GM21576 (cell line): ENCODE measurements around the gene EPM2AIP1.
"Not testable (repeated sequence)": the region's sequence is repeated elsewhere in the genome, so short reads cannot be mapped to it uniquely, and the experiment has no call there.

Experiments used
- ATAC-seq: cut with Tn5 transposase; IDR thresholded peaks from one replicate; pipeline ENCODE4 v1.9.1; 2021; ENCODE audit warnings: mild to moderate bottlenecking, moderate library complexity; ENCODE audit not compliant: unreplicated experiment

The EPM2AIP1 gene

DNA sequence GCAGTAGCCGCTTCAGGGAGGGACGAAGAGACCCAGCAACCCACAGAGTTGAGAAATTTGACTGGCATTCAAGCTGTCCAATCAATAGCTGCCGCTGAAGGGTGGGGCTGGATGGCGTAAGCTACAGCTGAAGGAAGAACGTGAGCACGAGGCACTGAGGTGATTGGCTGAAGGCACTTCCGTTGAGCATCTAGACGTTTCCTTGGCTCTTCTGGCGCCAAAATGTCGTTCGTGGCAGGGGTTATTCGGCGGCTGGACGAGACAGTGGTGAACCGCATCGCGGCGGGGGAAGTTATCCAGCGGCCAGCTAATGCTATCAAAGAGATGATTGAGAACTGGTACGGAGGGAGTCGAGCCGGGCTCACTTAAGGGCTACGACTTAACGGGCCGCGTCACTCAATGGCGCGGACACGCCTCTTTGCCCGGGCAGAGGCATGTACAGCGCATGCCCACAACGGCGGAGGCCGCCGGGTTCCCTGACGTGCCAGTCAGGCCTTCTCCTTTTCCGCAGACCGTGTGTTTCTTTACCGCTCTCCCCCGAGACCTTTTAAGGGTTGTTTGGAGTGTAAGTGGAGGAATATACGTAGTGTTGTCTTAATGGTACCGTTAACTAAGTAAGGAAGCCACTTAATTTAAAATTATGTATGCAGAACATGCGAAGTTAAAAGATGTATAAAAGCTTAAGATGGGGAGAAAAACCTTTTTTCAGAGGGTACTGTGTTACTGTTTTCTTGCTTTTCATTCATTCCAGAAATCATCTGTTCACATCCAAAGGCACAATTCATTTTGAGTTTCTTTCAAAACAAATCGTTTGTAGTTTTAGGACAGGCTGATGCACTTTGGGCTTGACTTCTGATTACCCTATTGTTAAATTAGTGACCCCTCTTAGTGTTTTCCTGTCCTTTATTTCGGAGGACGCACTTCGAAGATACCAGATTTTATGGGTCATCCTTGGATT is 674 bp upstream of the EPM2AIP1 start, which contains the start of gene MLH1:
Gene MLH1, plus strand, starts transcription at position 193 of the 958 bp plus-strand sequence. Its CDS starts 30 bp downstream, at position 223.
- peak; percentile 91 for ATAC-seq

DNA sequence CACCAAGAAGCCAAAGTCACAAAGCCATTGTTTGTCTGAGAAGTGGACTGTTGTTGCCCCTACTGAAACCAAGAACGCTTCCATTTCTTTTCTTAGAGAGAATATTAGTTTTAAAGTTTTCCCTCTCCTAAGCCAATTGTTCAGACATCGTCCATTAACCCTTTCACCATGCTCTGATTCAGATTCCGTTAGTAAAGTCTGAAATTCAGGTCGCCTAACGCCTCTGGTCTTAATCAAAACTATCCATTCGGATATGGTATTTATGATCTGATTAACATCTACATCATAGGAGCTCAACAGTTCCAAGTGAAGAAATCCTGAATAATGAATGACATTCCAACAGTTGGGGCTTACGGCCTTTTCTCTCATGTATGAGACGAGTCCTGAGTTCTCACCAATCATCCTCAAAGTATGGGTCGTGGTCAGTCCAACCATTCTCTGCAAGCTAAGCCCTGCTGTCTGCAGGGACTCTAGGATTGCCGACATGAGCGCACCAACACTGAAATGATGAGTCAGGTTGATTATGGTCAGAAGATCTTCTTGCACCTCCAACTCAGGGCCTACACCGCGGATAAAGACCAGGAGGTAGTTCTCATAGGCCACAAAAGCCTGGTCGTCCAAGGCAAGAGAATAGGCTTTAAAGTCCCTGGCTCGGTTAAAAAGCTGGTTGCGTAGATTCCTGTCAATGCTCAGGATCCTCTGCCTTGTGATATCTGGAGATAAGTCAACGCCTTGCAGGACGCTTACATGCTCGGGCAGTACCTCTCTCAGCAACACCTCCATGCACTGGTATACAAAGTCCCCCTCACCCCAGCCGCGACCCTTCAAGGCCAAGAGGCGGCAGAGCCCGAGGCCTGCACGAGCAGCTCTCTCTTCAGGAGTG is 767 bp downstream of the EPM2AIP1 start:
- ATAC-seq = no peak

DNA sequence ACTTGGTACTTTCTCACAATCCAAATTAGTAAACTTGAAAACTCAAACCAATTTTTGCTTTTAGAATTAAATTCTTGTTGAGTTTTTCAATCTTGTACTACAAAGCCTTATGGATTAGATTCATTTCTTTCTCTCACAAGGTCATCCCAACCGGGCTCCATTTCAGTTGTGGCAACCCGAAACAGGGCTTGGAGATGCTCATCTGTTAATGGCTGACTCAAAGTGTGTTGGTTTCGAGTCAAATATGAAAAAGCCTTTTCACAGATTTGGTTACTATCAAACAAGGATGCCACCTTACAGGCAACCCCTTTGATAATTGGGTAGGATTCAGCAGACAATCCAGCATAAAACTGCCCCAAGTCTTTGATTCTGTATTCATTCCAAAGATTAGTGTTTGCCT is 1.8 kb downstream of the EPM2AIP1 start:
- ATAC-seq = no peak

DNA sequence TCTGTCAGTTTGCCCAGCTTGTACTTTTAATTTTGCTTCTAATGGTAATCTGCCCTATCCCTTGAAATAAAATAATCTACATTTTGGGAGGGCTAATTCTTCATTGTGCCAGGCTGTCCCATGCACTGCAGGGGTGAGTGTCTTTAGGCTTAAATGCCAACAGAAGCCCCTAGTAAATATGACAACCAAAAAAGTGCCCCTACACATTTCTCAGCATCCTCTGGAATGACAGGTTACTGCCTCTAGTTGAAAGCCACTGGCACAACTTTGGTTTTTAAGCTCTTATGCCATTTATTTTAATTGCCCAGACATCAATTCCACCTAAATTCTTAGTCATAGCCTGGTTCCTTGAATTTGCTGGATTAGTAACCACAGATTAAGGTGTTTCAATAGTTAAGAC is 3.4 kb downstream of the EPM2AIP1 start:
- no peak for ATAC-seq

DNA sequence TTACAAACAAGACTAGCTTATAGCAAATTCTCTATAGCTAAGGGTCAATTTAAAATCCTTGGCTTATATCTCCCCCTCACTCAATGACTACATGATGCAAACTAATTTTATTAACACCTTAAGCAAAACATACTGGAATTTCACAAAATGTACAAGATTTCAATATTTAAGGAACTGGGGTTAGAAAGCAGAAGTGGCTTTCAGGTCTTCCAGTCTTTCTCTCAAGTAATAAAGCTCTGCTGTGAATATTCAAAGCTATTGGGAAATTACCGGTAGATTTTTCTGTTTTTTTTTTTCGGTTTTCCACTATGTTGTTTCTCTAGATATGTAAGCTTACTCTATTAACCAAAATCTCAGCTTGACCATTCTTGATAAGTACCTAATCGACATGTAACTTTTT is 3.9 kb downstream of the EPM2AIP1 start:
- no peak for ATAC-seq

DNA sequence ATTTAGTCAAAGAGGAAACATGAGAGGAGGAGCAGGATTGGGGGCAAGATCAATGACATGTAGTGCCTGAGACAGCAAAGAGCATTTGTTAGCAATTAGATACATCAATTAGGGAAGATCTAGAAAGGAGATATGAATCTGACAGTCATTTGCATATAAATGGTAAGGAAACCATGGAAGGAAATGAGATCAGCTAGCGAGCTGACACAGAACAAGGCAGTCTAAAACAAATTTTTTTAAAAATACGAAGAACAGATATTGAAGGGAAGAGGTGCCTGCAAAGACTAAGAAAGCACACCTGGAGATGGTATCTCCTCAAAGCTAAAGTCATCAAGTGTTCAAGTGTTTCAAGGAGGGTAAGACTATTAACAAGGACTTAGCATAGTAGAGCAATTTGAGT is 4.6 kb downstream of the EPM2AIP1 start:
- ATAC-seq = no peak

GRCh38 chr3:36981006-36981405 is 11.9 kb downstream of the EPM2AIP1 start:
- ATAC-seq = no peak

DNA sequence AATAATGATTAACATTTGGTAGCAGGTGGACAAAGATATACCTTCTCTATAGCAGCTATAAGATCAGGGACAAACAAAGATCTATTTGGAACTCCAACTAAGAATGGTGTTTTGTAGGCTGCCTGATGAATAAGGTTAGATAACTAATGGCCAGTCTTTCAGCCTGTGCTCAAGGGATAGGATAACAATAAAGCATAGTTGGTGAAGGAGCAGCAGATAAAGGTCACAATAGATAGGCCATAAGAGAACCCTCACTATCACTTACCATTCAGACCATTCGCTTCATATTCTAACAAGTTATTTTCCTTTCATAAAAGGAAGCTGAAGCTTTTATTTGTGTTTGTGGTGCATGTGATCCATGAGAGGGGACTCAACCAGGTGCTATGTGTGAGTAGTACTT is 19.8 kb downstream of the EPM2AIP1 start:
- ATAC-seq = no peak

GRCh38 chr3:36972163-36972562 is 20.8 kb downstream of the EPM2AIP1 start:
- ATAC-seq = no peak

- peak; percentile 99 for ATAC-seq
Observed at GRCh38 chr3:36969540-36970432, 23.1 kb downstream of the EPM2AIP1 start.

- no peak for ATAC-seq
Observed at GRCh38 chr3:36969085-36969484, 23.8 kb downstream of the EPM2AIP1 start.

DNA sequence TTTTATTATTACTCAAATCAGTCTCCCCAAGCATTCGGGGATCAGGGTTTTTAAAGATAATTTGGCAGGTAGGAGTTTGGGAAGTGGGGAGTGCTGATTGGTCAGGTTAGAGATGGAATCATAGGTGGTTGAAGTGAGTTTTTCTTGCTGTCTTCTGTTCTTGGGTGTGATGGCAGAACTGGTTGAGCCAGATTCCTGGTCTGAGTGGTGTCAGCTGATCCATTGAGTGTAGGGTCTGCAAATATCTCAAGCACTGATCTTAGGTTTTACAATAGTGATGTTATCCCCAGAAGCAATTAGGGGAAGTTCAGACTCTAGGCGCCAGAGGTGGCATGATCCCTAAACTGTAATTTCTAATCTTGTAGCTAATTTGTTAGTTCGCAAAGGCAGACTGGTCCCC is 27.5 kb downstream of the EPM2AIP1 start:
- no peak for ATAC-seq

DNA sequence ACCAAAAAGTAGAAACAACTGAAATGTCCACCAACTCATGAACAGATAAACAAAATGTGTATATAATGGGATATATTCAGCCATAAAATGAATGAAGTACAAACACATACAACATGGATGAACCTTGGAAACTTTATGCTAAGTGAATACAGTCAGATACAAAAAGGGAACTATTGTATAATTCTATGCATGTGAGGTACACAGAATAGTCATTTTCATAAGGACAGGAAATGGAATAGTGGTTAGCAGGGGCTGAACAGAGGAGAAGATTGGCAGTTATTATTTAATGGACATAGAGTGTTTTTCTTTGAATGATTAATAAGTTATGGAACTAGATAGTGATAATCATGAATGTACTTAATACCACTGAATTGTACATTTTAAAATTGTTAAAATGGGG is 28.1 kb downstream of the EPM2AIP1 start:
- ATAC-seq = no peak

DNA sequence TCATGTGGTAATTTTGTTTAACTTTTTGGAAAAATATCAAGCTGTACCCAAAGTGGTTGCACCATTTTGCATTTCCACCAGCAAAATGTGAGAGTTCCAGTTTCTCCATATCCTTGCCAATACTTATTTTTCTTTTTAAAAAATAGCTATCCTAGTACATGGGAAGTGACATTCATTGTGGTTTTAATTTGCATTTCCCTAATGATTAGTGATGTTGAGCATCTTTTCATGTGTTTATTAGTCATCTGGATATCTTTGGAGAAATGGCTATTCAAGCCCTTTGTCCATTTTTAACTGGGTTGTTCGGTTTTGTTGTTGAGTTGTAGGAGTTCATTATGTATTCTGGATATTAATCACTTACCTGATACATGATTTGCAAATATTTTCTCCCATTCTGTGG is 28.6 kb downstream of the EPM2AIP1 start:
- ATAC-seq = no peak

DNA sequence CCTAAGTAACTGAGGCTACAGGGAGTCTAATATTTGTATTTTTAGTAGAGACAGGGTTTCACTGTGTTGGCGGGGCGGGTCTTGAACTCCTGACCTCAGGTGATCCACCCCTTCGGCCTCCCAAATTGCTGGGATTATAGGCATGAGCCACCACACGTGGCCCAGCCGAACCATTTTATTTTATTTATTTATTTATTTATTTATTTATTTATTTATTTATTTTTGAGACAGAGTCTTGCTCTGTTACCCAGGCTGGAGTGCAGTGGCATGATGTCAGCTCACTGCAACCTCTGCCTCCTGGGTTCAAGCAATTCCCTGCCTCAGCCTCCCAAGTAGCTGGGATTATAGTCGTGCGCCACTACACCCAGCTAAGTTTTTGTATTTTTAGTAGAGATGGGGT is 29.9 kb downstream of the EPM2AIP1 start:
- not testable (repeated sequence) for ATAC-seq

GRCh38 chr3:36960502-36960901 is 32.4 kb downstream of the EPM2AIP1 start:
- ATAC-seq = no peak

DNA sequence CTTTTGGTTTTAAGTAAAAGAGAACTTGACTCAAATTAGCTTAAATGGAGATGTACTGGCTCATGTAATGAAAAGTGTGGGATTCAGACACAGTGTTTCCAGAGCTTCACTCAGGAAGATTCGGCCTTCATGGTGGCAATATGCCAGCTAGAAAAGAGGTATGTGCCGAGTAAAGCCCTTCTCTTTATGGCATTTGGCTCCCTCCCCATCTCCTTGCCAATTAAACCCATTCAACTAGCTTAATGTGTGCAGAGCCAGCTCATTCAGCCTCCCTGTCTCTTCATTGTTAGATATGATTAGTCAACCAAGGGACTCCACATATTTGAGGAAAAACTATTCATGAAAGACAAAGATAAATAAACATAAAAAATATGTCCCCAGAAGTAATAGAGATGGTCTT is 33.1 kb downstream of the EPM2AIP1 start:
- ATAC-seq = no peak

DNA sequence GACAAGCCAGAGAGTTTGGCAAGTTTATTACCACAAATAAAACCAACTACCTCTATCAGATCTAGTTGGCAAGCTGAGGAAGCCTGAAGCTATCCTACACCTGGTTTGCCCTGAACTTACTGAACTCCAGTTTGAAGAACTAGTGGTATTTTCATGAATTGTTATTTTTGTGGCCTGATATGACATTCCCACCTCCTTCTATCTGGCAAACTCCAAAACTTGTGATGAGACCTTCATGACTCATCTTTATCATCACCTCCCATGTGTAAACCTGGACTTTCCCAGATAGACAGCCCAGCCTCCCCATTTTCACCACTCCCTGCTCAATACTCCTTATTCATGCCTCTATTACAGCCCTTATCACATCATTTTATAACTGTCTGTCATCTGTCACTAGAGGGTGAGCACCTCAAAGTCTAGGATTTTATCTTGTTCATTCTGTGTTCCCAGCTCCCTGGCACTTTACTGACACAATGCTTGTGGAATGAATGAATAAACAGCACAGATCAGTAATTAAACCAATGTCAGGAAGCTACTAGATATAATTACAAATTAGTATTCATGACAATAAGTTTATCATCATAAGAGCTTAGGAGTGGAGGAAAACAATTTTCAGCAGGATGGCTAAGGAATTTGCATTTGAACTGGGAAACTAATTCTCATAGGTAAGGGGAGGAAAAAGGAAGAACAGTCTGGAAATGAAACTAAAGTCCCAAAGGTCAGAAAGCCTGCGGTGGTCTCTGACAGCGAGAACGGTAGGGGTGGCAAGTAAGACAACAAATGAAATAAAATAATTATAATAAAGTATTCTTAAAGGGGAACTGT is 34.9 kb downstream of the EPM2AIP1 start:
- no peak for ATAC-seq

DNA sequence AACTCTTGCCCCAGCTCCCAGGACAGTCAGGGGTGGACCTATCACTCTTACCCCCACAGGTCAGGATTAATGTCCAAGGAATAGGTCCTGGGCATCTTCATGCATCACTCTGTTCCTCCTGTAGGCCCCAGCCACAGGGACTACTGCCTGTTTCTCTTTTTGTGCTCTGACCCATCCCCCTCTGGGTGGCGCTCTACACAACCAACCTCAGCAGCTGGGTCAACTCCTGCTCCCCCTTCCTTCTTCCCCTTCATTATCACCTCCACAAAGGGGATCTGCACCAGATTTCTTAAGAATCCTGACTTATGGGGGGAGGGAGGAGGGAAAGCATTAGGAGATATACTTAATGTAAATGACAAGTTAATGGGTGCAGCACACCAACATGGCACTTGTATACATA is 35.9 kb downstream of the EPM2AIP1 start:
- ATAC-seq = no peak

DNA sequence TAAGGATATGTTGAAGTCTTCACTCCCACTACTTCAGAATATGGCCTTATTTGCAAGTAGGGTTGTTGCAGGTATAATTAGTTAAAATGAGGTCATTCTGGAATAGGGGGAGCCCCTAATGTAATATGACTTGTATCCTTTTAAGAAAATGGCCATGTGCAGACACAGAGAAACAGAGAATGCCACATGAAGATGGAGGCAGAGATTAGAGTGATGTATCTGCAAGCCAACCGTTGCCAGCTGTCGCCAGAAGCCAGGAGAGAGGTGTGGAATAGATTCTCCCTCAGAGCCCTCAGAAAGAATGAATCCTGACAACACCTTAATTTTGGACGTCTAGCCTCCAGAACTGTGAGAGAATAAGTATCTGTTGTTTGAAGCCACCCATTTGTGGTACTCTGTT is 36.8 kb downstream of the EPM2AIP1 start:
- ATAC-seq = no peak
